K562 (cell line): Measurements from ENCODE around the gene OR13J1. TPM values are rescaled to one million over a fixed set of nuclear protein-coding genes. Genes with fewer than 3 reads are reported as not detected.
A peak's percentile ranks its signal among the peaks of the same experiment; 100 is the strongest.

Source experiments
- ATAC-seq: fragments of 200-7000 bp; cut with Tn5 transposase; 3 replicates; pipeline ENCODE4 v1.9.1; 2020; ENCODE audit warnings: moderate library complexity
- BruUV-seq: library from RNA; stranded (reverse); fragments of 400-500 nt; replicated peaks from 2 replicates; lab custom pipeline; 2021; lab: Mats Ljungman, UMichigan
- CTCF ChIA-PET: fragments of 300-600 bp; formaldehyde crosslinking; extraction: SDS; loops from one replicate; lab custom pipeline; 2021; ENCODE audit warnings: low intra/inter-chr PET ratio; lab: Yijun Ruan, JAX
- POLR2A ChIA-PET: fragments of 300-600, 350-650 bp; sonication (Branson Sonifier 250); formaldehyde crosslinking; extraction: SDS; loops from one replicate; lab custom pipeline; 2021; ENCODE audit warnings: antibody characterized with exemption, inconsistent platforms; lab: Yijun Ruan, JAX
- DNase-seq, 4 experiments: peaks; one replicate each; pipeline versions ENCODE4 v3.0.0 to v3.0.0-alpha.2; 2011 to 2018; ENCODE audit warnings: low spot score in 3 of 4, mixed read lengths in 3 of 4; ENCODE audit errors: extremely low read depth in 1 of 4
- FAIRE-seq: peaks from 2 replicates; lab custom pipeline; 2011; peaks lifted over from hg19 to GRCh38; lab: Jason Lieb, UNC
- H2AFZ ChIP-seq: 2 replicates; pipeline ENCODE4 v1.6.0; 2011; ENCODE audit warnings: low read depth, low read length, control low read depth, inconsistent platforms
- H3K27ac ChIP-seq: fragments of 200-600 bp; 3 replicates; pipeline ENCODE4 v1.8.0; 2011; ENCODE audit warnings: low read depth, mild to moderate bottlenecking, control low read depth, inconsistent platforms, low read length, moderate library complexity, mixed read lengths; ENCODE audit errors: extremely low read depth
- H3K27me3 ChIP-seq, 2 experiments: fragments of 300-600 bp in 1 of 2; 2 replicates in 1 of 2; 3 replicates in 1 of 2; pipeline versions ENCODE4 v1.6.0 to v1.8.0; 2011; ENCODE audit warnings: inconsistent platforms in 2 of 2, low read length in 2 of 2, mild to moderate bottlenecking in 1 of 2, mixed read lengths in 1 of 2, moderate library complexity in 1 of 2; ENCODE audit not compliant: control insufficient read depth in 2 of 2, insufficient read depth in 2 of 2
- H3K36me3 ChIP-seq: fragments of 300-600 bp; 3 replicates; pipeline ENCODE4 v1.8.0; 2011; ENCODE audit warnings: mild to moderate bottlenecking, low read length, inconsistent platforms; ENCODE audit not compliant: control insufficient read depth, insufficient read depth
- H3K4me1 ChIP-seq, 2 experiments: fragments of 200-600 bp in 1 of 2; replicated peaks in 1 of 2; 2 replicates in 1 of 2; 3 replicates in 1 of 2; pipeline versions ENCODE4 v1.5.1 to v1.8.0; 2011; ENCODE audit warnings: inconsistent platforms in 2 of 2, low read length in 2 of 2, mild to moderate bottlenecking in 1 of 2, mixed read lengths in 1 of 2, moderate library complexity in 1 of 2; ENCODE audit not compliant: control insufficient read depth in 2 of 2, insufficient read depth in 2 of 2
- H3K4me2 ChIP-seq: 2 replicates; pipeline ENCODE4 v1.6.1; 2011; ENCODE audit warnings: low read length, control low read depth, inconsistent platforms, mixed read lengths; ENCODE audit not compliant: insufficient read depth
- H3K4me3 ChIP-seq: fragments of 200-600 bp; sonication (generic), shearing (Covaris generic); 2 replicates; pipeline ENCODE4 v1.5.1; 2016; ENCODE audit warnings: control low read depth, inconsistent platforms
- H3K79me2 ChIP-seq: fragments of 200-600 bp; 3 replicates; pipeline ENCODE4 v1.8.0; 2011; ENCODE audit warnings: low read length, inconsistent platforms; ENCODE audit not compliant: control insufficient read depth, insufficient read depth
- H3K9ac ChIP-seq, 2 experiments: 2 replicates each; pipeline versions ENCODE4 v1.6.0 to v1.6.1; 2011; ENCODE audit warnings: low read depth in 2 of 2, low read length in 2 of 2, control low read depth in 1 of 2, inconsistent platforms in 1 of 2, mild to moderate bottlenecking in 1 of 2, mixed read lengths in 1 of 2; ENCODE audit not compliant: insufficient read depth in 1 of 2
- H3K9me1 ChIP-seq: one replicate; pipeline ENCODE4 v1.6.0; 2011; ENCODE audit warnings: inconsistent platforms, mild to moderate bottlenecking, low read length, moderate library complexity; ENCODE audit not compliant: control insufficient read depth, insufficient read depth
- H3K9me3 ChIP-seq: replicated peaks from 2 replicates; pipeline ENCODE4 v1.5.1; 2011; ENCODE audit warnings: low read depth, low read length, inconsistent platforms; ENCODE audit not compliant: control insufficient read depth, insufficient read depth
- H4K20me1 ChIP-seq: replicated peaks from 2 replicates; pipeline ENCODE4 v1.6.1; 2011; ENCODE audit warnings: low read length, inconsistent platforms, mixed read lengths; ENCODE audit not compliant: control insufficient read depth, insufficient read depth
- MAFG ChIP-seq: fragments of 450-650 bp; conservative IDR thresholded peaks from 2 replicates; pipeline ENCODE4 v1.6.1; 2016; ENCODE audit warnings: missing genetic modification characterization, missing compliant biosample characterization
- SMARCA4 ChIP-seq: fragments of 450-650 bp; IDR thresholded peaks from 2 replicates; pipeline ENCODE4 v1.6.1; 2016
- WGBS: fragments of 100-300 bp; shearing (Covaris generic); methylation state at CpG from one replicate; pipeline ENCODE4 v1.1.6; 2016; ENCODE audit warnings: low coverage, mixed read lengths; ENCODE audit not compliant: insufficient coverage; ENCODE audit errors: missing lambda C conversion rate; 5-methylcytosine and 5-hydroxymethylcytosine counted together
- in situ Hi-C: fragments of 300-500 bp; cut with MboI; formaldehyde crosslinking; loops from 4 replicates; pipeline ENCODE4 v1.15.0; 2018; ENCODE audit warnings: inconsistent platforms, mixed read lengths
- intact Hi-C: fragments of 100-400 bp; cut with micrococcal nuclease; formaldehyde crosslinking; loops from 2 replicates; pipeline ENCODE4 v1.14.2; 2022
- polyA plus RNA-seq, 8 experiments: library from polyadenylated mRNA; depleted of rRNA in 4 of 8; stranded (reverse) in 5 of 8; unstranded in 3 of 8; fragments of >200 nt; fragmentation: Nextera tagmentation in 2 of 8; fragmentation: Illumina TruSeq in 1 of 8; extraction: Ambion mirVana in 2 of 8; extraction: Trizol in 1 of 8; gene quantifications; 2 replicates each; pipeline versions ENCODE4 v1.2.1 to v1.2.3, GENCODE V29; 2011 to 2014; ENCODE audit warnings: inconsistent platforms in 1 of 8, missing spikeins in 1 of 8
- total RNA-seq, 7 experiments: library from RNA; depleted of rRNA in 6 of 7; stranded (reverse); fragments of >200 nt in 6 of 7; fragmentation: Illumina TruSeq in 2 of 7; extraction: Trizol in 2 of 7; gene quantifications; 2 replicates each; pipeline versions ENCODE4 v1.2.1 to v1.2.3, GENCODE V29; 2011 to 2021; ENCODE audit warnings: low replicate concordance in 1 of 7
- TF ChIP-seq, protein P1 (sequence below): fragments of 450-650 bp; IDR thresholded peaks from 2 replicates; pipeline ENCODE4 v1.6.1; 2016; ENCODE audit warnings: low read depth, mild to moderate bottlenecking, moderate library complexity

Gene OR13J1
- total and polyA plus RNA-seq, 9 of the 15 experiments (the other 6 are each of a cell fraction or from before 2014, with no cell fraction given), result not detected

DNA sequence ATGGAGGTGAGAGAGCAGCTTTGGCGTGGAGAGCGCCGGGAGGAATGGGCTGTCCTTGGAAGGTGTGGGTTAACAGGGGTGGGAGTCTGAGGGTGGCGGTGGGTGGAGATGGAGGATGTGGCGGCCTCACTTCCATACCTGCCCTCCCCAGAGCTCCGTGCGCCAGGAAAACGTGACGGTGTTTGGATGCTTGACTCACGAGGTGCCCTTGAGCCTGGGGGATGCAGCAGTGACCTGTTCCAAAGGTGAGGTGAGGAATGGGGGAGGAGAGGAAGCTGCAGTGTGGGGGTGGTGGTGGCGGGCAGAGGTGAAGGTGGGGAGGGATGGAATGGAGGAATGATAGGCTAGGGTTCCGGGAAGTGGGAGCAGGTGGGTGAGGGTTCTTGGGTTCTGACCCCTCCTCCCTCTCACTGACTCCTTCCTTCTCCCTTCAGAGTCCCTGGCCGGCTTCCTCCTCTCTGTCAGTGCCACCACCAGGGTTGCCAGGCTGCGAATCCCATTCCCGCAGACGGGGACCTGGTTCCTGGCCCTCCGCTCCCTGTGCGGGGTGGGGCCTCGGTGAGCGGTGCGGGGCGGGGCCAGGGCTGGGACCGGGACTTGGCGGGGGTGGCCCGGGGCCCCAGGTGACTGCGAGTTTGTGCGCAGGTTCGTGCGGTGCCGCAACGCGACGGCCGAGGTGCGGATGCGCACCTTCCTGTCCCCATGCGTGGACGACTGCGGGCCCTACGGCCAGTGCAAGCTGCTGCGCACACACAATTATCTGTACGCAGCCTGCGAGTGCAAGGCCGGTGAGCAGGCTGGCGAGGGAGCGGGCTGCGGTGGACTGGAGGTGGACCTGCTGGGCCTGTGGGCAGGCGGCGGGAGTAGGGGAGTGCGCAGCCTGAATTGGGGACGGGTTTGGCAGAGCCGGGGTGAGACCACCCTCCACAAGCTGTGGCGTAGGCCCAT lies 24.1 kb downstream of the OR13J1 start:
- 34% methylated on average over 22 of the region's 53 CpGs for whole genome bisulfite sequencing
- no peaks in the 10 kb centered on the region for H3K9me3 ChIP-seq
- H3K27ac ChIP-seq, result no peak overlapping the region
- no peak overlapping the region; a peak in 1 of 4 replicates for H3K9ac ChIP-seq
- ATAC-seq (no peak), FAIRE-seq (no peak), DNase-seq (peak in 2 of 4 experiments; percentile 20 to 26)
- POLR2A ChIA-PET, result interaction anchor here (0.6 to 1.1 kb wide), 4 partner anchors 10 to 122 kb away, joined by 3 read pairs; no protein-coding TSS in a partner anchor
- H3K9me1 ChIP-seq, result no peaks in the 10 kb centered on the region
- TF ChIP-seq SMARCA4 (no peak), MAFG (tag) (no peak)
- TF ChIP-seq, protein P1, sequence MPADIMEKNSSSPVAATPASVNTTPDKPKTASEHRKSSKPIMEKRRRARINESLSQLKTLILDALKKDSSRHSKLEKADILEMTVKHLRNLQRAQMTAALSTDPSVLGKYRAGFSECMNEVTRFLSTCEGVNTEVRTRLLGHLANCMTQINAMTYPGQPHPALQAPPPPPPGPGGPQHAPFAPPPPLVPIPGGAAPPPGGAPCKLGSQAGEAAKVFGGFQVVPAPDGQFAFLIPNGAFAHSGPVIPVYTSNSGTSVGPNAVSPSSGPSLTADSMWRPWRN, result no peak
- H3K4me1 ChIP-seq, result peaks cover 0 to 11% of the 10 kb centered on the region in 2 experiments; a peak in 2 of 5 replicates
- intact Hi-C loops (no loop called here), in situ Hi-C loops (no loop called here)
- peaks cover 0 to 10% of the 10 kb centered on the region in 2 experiments; a peak in 4 of 5 replicates for H3K27me3 ChIP-seq
- CTCF ChIA-PET, result no interaction called here
- no peak overlapping the region for H3K4me3 ChIP-seq
- no TSS peak for BruUV-seq
- H3K79me2 ChIP-seq, result no peaks in the 10 kb centered on the region
- H3K4me2 ChIP-seq, result no peak overlapping the region
- H3K36me3 ChIP-seq, result no peaks in the 10 kb centered on the region
- no peaks in the 10 kb centered on the region for H4K20me1 ChIP-seq
- H2AFZ ChIP-seq, result no peak overlapping the region
